H9 (cell line): ENCODE measurements around the gene BAG5. TPM values are rescaled to one million over a fixed set of nuclear protein-coding genes. Genes with fewer than 3 reads are reported as not detected.

Source experiments
- DNase-seq: peaks from one replicate; pipeline ENCODE4 v3.0.0-alpha.2; 2017
- H2AFZ ChIP-seq: one replicate; pipeline ENCODE4 v1.6.1; 2013; ENCODE audit warnings: mild to moderate bottlenecking, low read length, control low read depth, moderate library complexity
- H2AK5ac ChIP-seq: 2 replicates; pipeline ENCODE4 v1.6.1; 2013; ENCODE audit warnings: low read length, control low read depth, mixed read lengths; ENCODE audit not compliant: insufficient read length
- H2BK120ac ChIP-seq: one replicate; pipeline ENCODE4 v1.6.1; 2013; ENCODE audit warnings: low read depth, mild to moderate bottlenecking, low read length, control low read depth, inconsistent platforms; ENCODE audit not compliant: poor library complexity, severe bottlenecking
- H2BK12ac ChIP-seq: 2 replicates; pipeline ENCODE4 v1.6.1; 2013; ENCODE audit warnings: low read length, control low read depth, mixed read lengths, low read depth; ENCODE audit not compliant: insufficient read length
- H2BK15ac ChIP-seq: 2 replicates; pipeline ENCODE4 v1.6.1; 2013; ENCODE audit warnings: low read depth, low read length, control low read depth
- H2BK20ac ChIP-seq: one replicate; pipeline ENCODE4 v1.6.1; 2013; ENCODE audit warnings: low read depth, mild to moderate bottlenecking, low read length, control low read depth, inconsistent platforms; ENCODE audit not compliant: poor library complexity, severe bottlenecking
- H2BK5ac ChIP-seq: 2 replicates; pipeline ENCODE4 v1.6.1; 2013; ENCODE audit warnings: low read length, control low read depth, mixed read lengths; ENCODE audit not compliant: insufficient read length
- H3K14ac ChIP-seq: 2 replicates; pipeline ENCODE4 v1.6.1; 2013; ENCODE audit warnings: low read length, control low read depth; ENCODE audit not compliant: insufficient read depth
- H3K18ac ChIP-seq: 2 replicates; pipeline ENCODE4 v1.6.1; 2013; ENCODE audit warnings: low read depth, mild to moderate bottlenecking, mixed read lengths, low read length, control low read depth; ENCODE audit not compliant: insufficient read length
- H3K23ac ChIP-seq: 2 replicates; pipeline ENCODE4 v1.6.1; 2013; ENCODE audit warnings: low read length, control low read depth, mixed read lengths, low read depth; ENCODE audit not compliant: insufficient read length
- H3K23me2 ChIP-seq: 2 replicates; pipeline ENCODE4 v1.6.1; 2013; ENCODE audit warnings: low read depth, mild to moderate bottlenecking, mixed read lengths, low read length, control low read depth; ENCODE audit not compliant: insufficient read length, poor library complexity, severe bottlenecking
- H3K27ac ChIP-seq: 2 replicates; pipeline ENCODE4 v1.5.1; 2013; ENCODE audit warnings: low read length, control low read depth, mixed read lengths, low read depth; ENCODE audit not compliant: insufficient read length
- H3K27me3 ChIP-seq: 2 replicates; pipeline ENCODE4 v1.6.1; 2013; ENCODE audit warnings: low read length, control low read depth, inconsistent platforms; ENCODE audit not compliant: insufficient read depth
- H3K4ac ChIP-seq: 2 replicates; pipeline ENCODE4 v1.6.1; 2013; ENCODE audit warnings: low read depth, mild to moderate bottlenecking, control low read depth, inconsistent platforms, low read length, moderate library complexity
- H3K4me1 ChIP-seq: 2 replicates; pipeline ENCODE4 v1.6.1; 2013; ENCODE audit warnings: low read length, control low read depth, inconsistent platforms; ENCODE audit not compliant: insufficient read depth
- H3K4me2 ChIP-seq: 2 replicates; pipeline ENCODE4 v1.6.1; 2013; ENCODE audit warnings: low read length, control low read depth, mixed read lengths; ENCODE audit not compliant: insufficient read length, insufficient read depth
- H3K56ac ChIP-seq: 2 replicates; pipeline ENCODE4 v1.6.1; 2013; ENCODE audit warnings: low read depth, mild to moderate bottlenecking, mixed read lengths, low read length, control low read depth; ENCODE audit not compliant: insufficient read length
- H3K79me1 ChIP-seq: 2 replicates; pipeline ENCODE4 v1.6.1; 2013; ENCODE audit warnings: low read depth, mild to moderate bottlenecking, moderate library complexity, low read length, control low read depth, inconsistent platforms; ENCODE audit not compliant: insufficient read depth, poor library complexity, severe bottlenecking
- H3K79me2 ChIP-seq: 2 replicates; pipeline ENCODE4 v1.6.1; 2013; ENCODE audit warnings: low read length, control low read depth, inconsistent platforms; ENCODE audit not compliant: insufficient read depth
- H3K9ac ChIP-seq: 2 replicates; pipeline ENCODE4 v1.6.1; 2013; ENCODE audit warnings: low read length, control low read depth, mixed read lengths; ENCODE audit not compliant: insufficient read length; ENCODE audit errors: extremely low read depth
- H3K9me3 ChIP-seq: one replicate; pipeline ENCODE4 v1.6.1; 2013; ENCODE audit warnings: low read depth, low read length, inconsistent platforms; ENCODE audit not compliant: control insufficient read depth
- H3T11ph ChIP-seq: one replicate; pipeline ENCODE4 v1.6.1; 2013; ENCODE audit warnings: mild to moderate bottlenecking, low read length, control low read depth, inconsistent platforms
- H4K20me1 ChIP-seq: one replicate; pipeline ENCODE4 v1.6.1; 2013; ENCODE audit not compliant: control insufficient read depth, insufficient read length, insufficient read depth
- H4K5ac ChIP-seq: 2 replicates; pipeline ENCODE4 v1.6.1; 2013; ENCODE audit warnings: low read depth, mild to moderate bottlenecking, mixed read lengths, low read length, control low read depth; ENCODE audit not compliant: insufficient read length
- H4K8ac ChIP-seq: replicated peaks from 2 replicates; pipeline ENCODE4 v1.6.1; 2013; ENCODE audit warnings: low read length, control low read depth, mixed read lengths, low read depth; ENCODE audit not compliant: insufficient read length
- H4K91ac ChIP-seq: 2 replicates; pipeline ENCODE4 v1.6.1; 2013; ENCODE audit warnings: low read depth, mild to moderate bottlenecking, moderate library complexity, mixed read lengths, low read length, control low read depth; ENCODE audit not compliant: insufficient read length
- H3K27ac Mint-ChIP-seq, 3 experiments: 2 replicates in 2 of 3; 3 replicates in 1 of 3; pipeline ENCODE4 v1.8.0; 2020 to 2021; ENCODE audit warnings: mixed read lengths in 3 of 3, mild to moderate bottlenecking in 1 of 3, moderate library complexity in 1 of 3
- H3K27me3 Mint-ChIP-seq: 2 replicates; pipeline ENCODE4 v1.8.0; 2021; ENCODE audit warnings: low read depth, mild to moderate bottlenecking, moderate library complexity, mixed read lengths
- H3K36me3 Mint-ChIP-seq, 3 experiments: 2 replicates in 2 of 3; 3 replicates in 1 of 3; pipeline ENCODE4 v1.8.0; 2020 to 2021; ENCODE audit warnings: low read depth in 3 of 3, mixed read lengths in 3 of 3; ENCODE audit not compliant: insufficient read depth in 1 of 3
- H3K4me1 Mint-ChIP-seq, 2 experiments: 2 replicates each; pipeline ENCODE4 v1.8.0; 2020; ENCODE audit warnings: mixed read lengths in 2 of 2
- H3K4me3 Mint-ChIP-seq, 2 experiments: 2 replicates in 1 of 2; 3 replicates in 1 of 2; pipeline ENCODE4 v1.8.0; 2020 to 2021; ENCODE audit warnings: mild to moderate bottlenecking in 2 of 2, mixed read lengths in 2 of 2, moderate library complexity in 1 of 2
- H3K9me3 Mint-ChIP-seq, 2 experiments: 2 replicates in 1 of 2; 3 replicates in 1 of 2; pipeline ENCODE4 v1.8.0; 2020; ENCODE audit warnings: mild to moderate bottlenecking in 2 of 2, mixed read lengths in 2 of 2, moderate library complexity in 1 of 2
- whole genome bisulfite sequencing: extraction: QIAGEN DNeasy Blood & Tissue Kit; methylation state at CpG from one replicate; pipeline ENCODE4 v1.1.7; 2013; ENCODE audit warnings: missing lambda C conversion rate, low lambda C conversion rate, mixed read lengths; ENCODE audit not compliant: insufficient read length; ENCODE audit errors: extremely low coverage; 5-methylcytosine and 5-hydroxymethylcytosine counted together
- total RNA-seq: library from RNA; stranded (reverse); gene quantifications from 2 replicates; pipeline ENCODE4 v1.2.1, GENCODE V29; 2021
- TF ChIP-seq, protein P1 (sequence below): fragments of 200-600 bp; sonication (generic); conservative IDR thresholded peaks from 3 replicates; pipeline ENCODE4 v1.8.0; 2021; ENCODE audit warnings: antibody characterized with exemption, mild to moderate bottlenecking

The BAG5 gene
- total RNA-seq, 1 experiment from 2014 or later, result 38.0 TPM

DNA sequence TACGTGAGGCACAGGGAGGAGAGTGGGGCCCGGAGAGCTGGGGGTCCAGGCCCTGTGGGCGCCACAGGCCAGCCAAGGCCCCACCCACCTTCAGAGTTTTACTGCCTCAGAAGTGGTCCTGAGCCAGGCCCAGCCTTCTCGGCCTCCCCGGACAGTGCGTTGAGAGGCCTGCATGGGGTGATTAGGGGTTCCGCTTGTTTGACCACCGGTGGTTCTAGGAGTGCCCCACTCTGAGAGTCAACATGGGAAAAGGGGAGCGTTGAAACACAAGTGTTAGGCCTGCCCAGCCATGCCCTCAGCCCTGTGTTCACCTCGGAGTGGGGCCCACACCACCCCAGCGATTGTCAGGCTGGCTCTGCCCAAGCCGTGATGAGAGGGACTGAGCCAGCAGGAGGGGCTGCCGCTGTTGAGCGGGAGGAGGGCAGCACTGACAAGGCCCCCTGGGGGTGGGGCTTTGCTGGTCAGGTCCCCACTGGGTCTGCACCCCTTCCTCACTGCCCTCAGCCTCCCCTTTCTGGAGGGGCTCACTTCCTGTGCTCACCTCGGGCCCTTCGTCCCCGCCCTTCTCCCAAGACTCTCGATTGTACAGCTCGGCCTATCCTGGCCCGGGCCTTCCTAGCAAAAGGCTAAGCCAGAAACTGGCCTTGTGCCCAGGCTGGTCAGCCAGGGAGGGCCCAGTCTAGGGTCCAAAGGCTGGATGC is 44.6 kb downstream of the BAG5 start:
- no peak overlapping the region for H4K8ac ChIP-seq
- whole genome bisulfite sequencing, result no CpG with 5 or more reads among the region's 20 CpGs
- TF ChIP-seq, protein P1, sequence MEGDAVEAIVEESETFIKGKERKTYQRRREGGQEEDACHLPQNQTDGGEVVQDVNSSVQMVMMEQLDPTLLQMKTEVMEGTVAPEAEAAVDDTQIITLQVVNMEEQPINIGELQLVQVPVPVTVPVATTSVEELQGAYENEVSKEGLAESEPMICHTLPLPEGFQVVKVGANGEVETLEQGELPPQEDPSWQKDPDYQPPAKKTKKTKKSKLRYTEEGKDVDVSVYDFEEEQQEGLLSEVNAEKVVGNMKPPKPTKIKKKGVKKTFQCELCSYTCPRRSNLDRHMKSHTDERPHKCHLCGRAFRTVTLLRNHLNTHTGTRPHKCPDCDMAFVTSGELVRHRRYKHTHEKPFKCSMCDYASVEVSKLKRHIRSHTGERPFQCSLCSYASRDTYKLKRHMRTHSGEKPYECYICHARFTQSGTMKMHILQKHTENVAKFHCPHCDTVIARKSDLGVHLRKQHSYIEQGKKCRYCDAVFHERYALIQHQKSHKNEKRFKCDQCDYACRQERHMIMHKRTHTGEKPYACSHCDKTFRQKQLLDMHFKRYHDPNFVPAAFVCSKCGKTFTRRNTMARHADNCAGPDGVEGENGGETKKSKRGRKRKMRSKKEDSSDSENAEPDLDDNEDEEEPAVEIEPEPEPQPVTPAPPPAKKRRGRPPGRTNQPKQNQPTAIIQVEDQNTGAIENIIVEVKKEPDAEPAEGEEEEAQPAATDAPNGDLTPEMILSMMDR, result no peak
- no peak overlapping the region for H3K27ac ChIP-seq
- H3K4ac ChIP-seq, result no peak overlapping the region
- no peak overlapping the region for H3K56ac ChIP-seq
- H3K79me1 ChIP-seq, result no peaks in the 10 kb centered on the region
- no peak overlapping the region for H4K5ac ChIP-seq
- H3K9me3 ChIP-seq, result no peaks in the 10 kb centered on the region
- Mint-ChIP-seq H3K27me3 (no peaks in the 10 kb centered on the region; the same call in 1 of the 2 replicates), H3K4me1 (peaks cover 13 to 33% of the 10 kb centered on the region in 2 experiments), H3K9me3 (no peaks in the 10 kb centered on the region), H3K36me3 (peaks cover 9 to 15% (median 13%) of the 10 kb centered on the region in 3 experiments), H3K4me3 (no peak overlapping the region), H3K27ac (peak overlapping the region in 1 of 3 experiments; percentile 59; a peak in 1 of 7 replicates)
- H2BK20ac ChIP-seq, result no peak overlapping the region
- no peak overlapping the region for H2BK120ac ChIP-seq
- H3K27me3 ChIP-seq, result no peaks in the 10 kb centered on the region
- no peak overlapping the region for H2BK12ac ChIP-seq
- no peak for DNase-seq
- H3K79me2 ChIP-seq, result no peaks in the 10 kb centered on the region
- no peak overlapping the region for H3K18ac ChIP-seq
- H2AK5ac ChIP-seq, result no peak overlapping the region
- no peak overlapping the region for H4K91ac ChIP-seq
- no peak overlapping the region for H3K23ac ChIP-seq
- peaks cover 6% of the 10 kb centered on the region for H3K23me2 ChIP-seq
- no peak overlapping the region for H3K4me2 ChIP-seq
- no peak overlapping the region for H3K9ac ChIP-seq
- H3K4me1 ChIP-seq, result no peaks in the 10 kb centered on the region
- no peak overlapping the region for H3T11ph ChIP-seq
- H3K14ac ChIP-seq, result no peak overlapping the region
- no peak overlapping the region for H2AFZ ChIP-seq
- peaks cover 3% of the 10 kb centered on the region for H4K20me1 ChIP-seq
- H2BK15ac ChIP-seq, result no peak overlapping the region
- H2BK5ac ChIP-seq, result no peak overlapping the region
